Astrocyte (in vitro differentiated cells and primary cell): Measurements from ENCODE around the gene ABCC4. TPM values are rescaled to one million over a fixed set of nuclear protein-coding genes. Genes with fewer than 3 reads are reported as not detected.

Source experiments
- DNase-seq: peaks from one replicate; pipeline ENCODE4 v3.0.0-alpha.2; 2010; ENCODE audit warnings: low read depth
- FAIRE-seq: peaks from 2 replicates; lab custom pipeline; 2011; peaks lifted over from hg19 to GRCh38; lab: Jason Lieb, UNC
- H2AFZ ChIP-seq: 2 replicates; pipeline ENCODE4 v1.6.0; 2012; ENCODE audit warnings: low read depth, low read length, inconsistent platforms
- H3K27ac ChIP-seq: 2 replicates; pipeline ENCODE4 v1.5.1; 2011; ENCODE audit warnings: low read depth, low read length, inconsistent platforms
- H3K27me3 ChIP-seq: 2 replicates; pipeline ENCODE4 v1.6.0; 2011; ENCODE audit warnings: low read length, inconsistent platforms; ENCODE audit not compliant: insufficient read depth
- H3K36me3 ChIP-seq: 2 replicates; pipeline ENCODE4 v1.5.1; 2011; ENCODE audit warnings: low read length, inconsistent platforms; ENCODE audit not compliant: insufficient read depth
- H3K4me1 ChIP-seq: 2 replicates; pipeline ENCODE4 v1.5.1; 2011; ENCODE audit warnings: low read length, inconsistent platforms; ENCODE audit not compliant: insufficient read depth
- H3K4me2 ChIP-seq: 2 replicates; pipeline ENCODE4 v1.6.0; 2012; ENCODE audit warnings: low read length, inconsistent platforms
- H3K4me3 ChIP-seq: 2 replicates; pipeline ENCODE4 v1.5.1; 2011; ENCODE audit warnings: low read depth, mild to moderate bottlenecking, low read length, inconsistent platforms; ENCODE audit not compliant: insufficient read depth
- H3K79me2 ChIP-seq: 2 replicates; pipeline ENCODE4 v1.6.0; 2012; ENCODE audit warnings: mild to moderate bottlenecking, low read length, inconsistent platforms; ENCODE audit not compliant: insufficient read depth
- H3K9ac ChIP-seq: 2 replicates; pipeline ENCODE4 v1.6.0; 2012; ENCODE audit warnings: mild to moderate bottlenecking, low read length, inconsistent platforms
- H3K9me3 ChIP-seq: 2 replicates; pipeline ENCODE4 v1.5.1; 2012; ENCODE audit warnings: low read depth, mild to moderate bottlenecking, low read length, inconsistent platforms; ENCODE audit not compliant: insufficient read depth
- H4K20me1 ChIP-seq: 2 replicates; pipeline ENCODE4 v1.6.0; 2012; ENCODE audit warnings: low read length, inconsistent platforms; ENCODE audit not compliant: insufficient read depth
- H3K27ac Mint-ChIP-seq: one replicate; pipeline ENCODE4 v1.8.0; 2021; ENCODE audit warnings: mild to moderate bottlenecking, mixed read lengths; ENCODE audit not compliant: unreplicated experiment
- H3K27me3 Mint-ChIP-seq: one replicate; pipeline ENCODE4 v1.8.0; 2021; ENCODE audit warnings: low read depth, mixed read lengths; ENCODE audit not compliant: unreplicated experiment
- H3K36me3 Mint-ChIP-seq: one replicate; pipeline ENCODE4 v1.8.0; 2021; ENCODE audit warnings: low read depth, mixed read lengths; ENCODE audit not compliant: unreplicated experiment
- H3K4me1 Mint-ChIP-seq: one replicate; pipeline ENCODE4 v1.8.0; 2021; ENCODE audit warnings: low read depth, mixed read lengths; ENCODE audit not compliant: unreplicated experiment
- H3K4me3 Mint-ChIP-seq: one replicate; pipeline ENCODE4 v1.8.0; 2021; ENCODE audit warnings: mild to moderate bottlenecking, moderate library complexity, mixed read lengths; ENCODE audit not compliant: unreplicated experiment
- H3K9me3 Mint-ChIP-seq: one replicate; pipeline ENCODE4 v1.8.0; 2021; ENCODE audit warnings: mild to moderate bottlenecking, mixed read lengths; ENCODE audit not compliant: unreplicated experiment
- EZH2 ChIP-seq: IDR thresholded peaks from 2 replicates; pipeline ENCODE4 v1.6.1; 2012; ENCODE audit warnings: mild to moderate bottlenecking, low read length, inconsistent platforms; ENCODE audit not compliant: insufficient read depth
- total RNA-seq: library from RNA; stranded (reverse); gene quantifications from 2 replicates; pipeline ENCODE4 v1.2.1, GENCODE V29; 2021
- TF ChIP-seq, protein P1 (sequence below): IDR thresholded peaks from 2 replicates; pipeline ENCODE4 v1.5.1; 2011; ENCODE audit warnings: low read depth, mild to moderate bottlenecking, inconsistent platforms, low read length, moderate library complexity; ENCODE audit not compliant: insufficient read depth

ABCC4 gene
- total RNA-seq, 1 donor from 2014 or later: 15.6 TPM

DNA sequence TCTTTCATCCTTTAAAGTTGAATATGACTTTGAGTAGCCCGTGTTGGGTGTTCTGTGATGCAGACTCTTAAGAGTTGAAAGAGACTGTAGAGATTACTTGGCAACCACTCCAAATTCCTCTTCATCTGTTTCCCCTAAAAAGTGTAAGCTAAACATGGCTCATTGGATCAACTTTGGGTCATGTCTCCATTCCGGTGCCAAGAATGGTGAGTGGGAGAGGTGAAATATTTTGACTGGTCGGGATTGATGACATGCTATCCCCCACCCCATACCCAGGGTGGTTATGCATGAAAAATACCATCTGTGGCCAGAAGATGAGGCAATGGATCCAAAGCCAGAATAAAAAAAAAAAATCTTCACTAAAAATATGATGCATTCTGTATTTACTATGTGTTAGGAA lies 307.6 kb downstream of the ABCC4 start:
- no peak for FAIRE-seq
- Histone ChIP-seq H3K4me2 (no peak overlapping the region), H3K79me2 (no peaks in the 10 kb centered on the region), H3K27me3 (no peaks in the 10 kb centered on the region), H3K9ac (no peak overlapping the region), H3K27ac (no peak overlapping the region), H3K4me1 (no peaks in the 10 kb centered on the region), H3K4me3 (no peak overlapping the region), H3K36me3 (no peaks in the 10 kb centered on the region), H3K9me3 (no peaks in the 10 kb centered on the region), H4K20me1 (no peaks in the 10 kb centered on the region), H2AFZ (no peak overlapping the region)
- peak; percentile 47 for DNase-seq
- no peaks in the 10 kb centered on the region for H3K27me3 Mint-ChIP-seq
- H3K36me3 Mint-ChIP-seq: no peaks in the 10 kb centered on the region
- TF ChIP-seq, protein P1, sequence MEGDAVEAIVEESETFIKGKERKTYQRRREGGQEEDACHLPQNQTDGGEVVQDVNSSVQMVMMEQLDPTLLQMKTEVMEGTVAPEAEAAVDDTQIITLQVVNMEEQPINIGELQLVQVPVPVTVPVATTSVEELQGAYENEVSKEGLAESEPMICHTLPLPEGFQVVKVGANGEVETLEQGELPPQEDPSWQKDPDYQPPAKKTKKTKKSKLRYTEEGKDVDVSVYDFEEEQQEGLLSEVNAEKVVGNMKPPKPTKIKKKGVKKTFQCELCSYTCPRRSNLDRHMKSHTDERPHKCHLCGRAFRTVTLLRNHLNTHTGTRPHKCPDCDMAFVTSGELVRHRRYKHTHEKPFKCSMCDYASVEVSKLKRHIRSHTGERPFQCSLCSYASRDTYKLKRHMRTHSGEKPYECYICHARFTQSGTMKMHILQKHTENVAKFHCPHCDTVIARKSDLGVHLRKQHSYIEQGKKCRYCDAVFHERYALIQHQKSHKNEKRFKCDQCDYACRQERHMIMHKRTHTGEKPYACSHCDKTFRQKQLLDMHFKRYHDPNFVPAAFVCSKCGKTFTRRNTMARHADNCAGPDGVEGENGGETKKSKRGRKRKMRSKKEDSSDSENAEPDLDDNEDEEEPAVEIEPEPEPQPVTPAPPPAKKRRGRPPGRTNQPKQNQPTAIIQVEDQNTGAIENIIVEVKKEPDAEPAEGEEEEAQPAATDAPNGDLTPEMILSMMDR: no peak
- TF ChIP-seq EZH2: no peak
- no peak overlapping the region for H3K27ac Mint-ChIP-seq
- peaks cover 6% of the 10 kb centered on the region for H3K4me1 Mint-ChIP-seq
- peaks cover 3% of the 10 kb centered on the region for H3K9me3 Mint-ChIP-seq
- no peak overlapping the region for H3K4me3 Mint-ChIP-seq

DNA sequence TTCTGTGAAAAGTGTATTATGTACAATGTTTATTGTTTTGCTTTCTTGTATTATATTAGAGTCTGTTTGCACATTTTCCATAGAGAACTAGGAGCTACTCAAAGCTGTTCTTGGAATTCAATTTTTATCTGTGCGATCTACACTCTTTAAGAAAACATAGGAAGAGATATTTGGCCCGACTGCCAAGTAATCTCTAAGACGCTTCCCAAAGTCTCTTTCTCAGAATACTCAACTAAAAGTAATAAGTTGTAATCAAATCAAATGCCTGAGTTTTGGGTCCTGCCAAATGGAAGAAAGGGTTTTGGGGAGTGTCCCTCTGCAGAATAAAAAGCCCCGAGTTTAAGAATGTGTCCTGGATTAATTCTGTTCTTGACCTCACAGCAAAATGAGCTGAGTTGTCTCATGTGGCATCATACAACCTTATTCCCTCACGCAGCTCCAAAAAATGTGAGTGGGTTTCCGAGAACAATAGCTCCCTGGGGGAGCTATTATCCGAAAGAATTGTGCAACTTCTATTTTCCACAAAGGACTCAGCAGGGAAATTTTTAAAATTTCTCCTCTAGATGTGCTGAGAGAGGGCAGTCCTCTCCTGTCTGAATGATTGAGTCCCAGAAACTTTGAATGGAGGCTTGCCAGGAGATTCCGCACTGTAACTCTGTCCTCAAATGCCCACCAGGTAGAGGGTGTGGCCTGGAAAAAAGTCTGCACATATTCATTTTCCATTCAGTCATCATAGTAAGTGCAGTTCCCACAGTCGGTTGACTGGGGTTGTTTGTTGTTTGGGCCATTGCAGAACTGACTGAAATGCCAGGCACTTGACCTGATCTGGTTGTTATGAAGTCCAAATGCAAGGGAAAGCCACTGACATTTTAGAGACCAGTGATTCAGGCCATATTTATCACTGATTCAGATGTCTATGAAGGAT lies 309.0 kb downstream of the ABCC4 start:
- no peak overlapping the region for H3K9ac ChIP-seq
- no peak for TF ChIP-seq EZH2
- TF ChIP-seq, protein P1: no peak
- no peak overlapping the region for H3K4me3 ChIP-seq
- no peak overlapping the region for H3K27ac ChIP-seq
- Mint-ChIP-seq H3K4me1 (no peaks in the 10 kb centered on the region), H3K27me3 (no peaks in the 10 kb centered on the region), H3K27ac (no peak overlapping the region), H3K36me3 (no peaks in the 10 kb centered on the region), H3K4me3 (no peak overlapping the region), H3K9me3 (peaks cover 3% of the 10 kb centered on the region)
- H2AFZ ChIP-seq: no peak overlapping the region
- H3K79me2 ChIP-seq: no peaks in the 10 kb centered on the region
- no peak overlapping the region for H3K4me2 ChIP-seq
- FAIRE-seq (no peak), DNase-seq (no peak)
- no peaks in the 10 kb centered on the region for H3K9me3 ChIP-seq
- no peaks in the 10 kb centered on the region for H3K4me1 ChIP-seq
- H3K36me3 ChIP-seq: no peaks in the 10 kb centered on the region
- no peaks in the 10 kb centered on the region for H3K27me3 ChIP-seq
- H4K20me1 ChIP-seq: no peaks in the 10 kb centered on the region

DNA sequence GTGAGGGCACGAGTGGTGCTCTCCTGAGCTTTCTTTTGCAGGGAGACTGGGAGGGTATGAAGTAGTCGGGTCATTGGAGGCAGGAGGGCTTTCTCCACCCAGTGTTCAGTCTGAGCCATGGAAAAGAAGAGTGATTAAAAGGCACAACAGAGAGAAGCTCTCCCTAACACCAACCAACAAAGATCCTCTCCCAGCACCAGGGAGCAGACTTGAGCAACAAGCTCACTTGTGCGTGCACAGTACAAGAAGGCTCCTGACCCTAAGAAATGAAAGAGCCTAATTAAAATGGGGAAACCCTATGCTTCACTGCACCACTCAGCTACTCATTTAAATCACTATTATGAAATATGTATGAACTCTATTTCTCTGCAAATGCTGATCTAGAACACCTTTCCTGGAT lies 312.6 kb downstream of the ABCC4 start:
- Mint-ChIP-seq H3K9me3 (peaks cover 3% of the 10 kb centered on the region), H3K36me3 (no peaks in the 10 kb centered on the region), H3K27ac (no peak overlapping the region), H3K27me3 (no peaks in the 10 kb centered on the region), H3K4me1 (peaks cover 4% of the 10 kb centered on the region), H3K4me3 (no peak overlapping the region)
- Histone ChIP-seq H3K4me1 (no peaks in the 10 kb centered on the region), H3K36me3 (no peaks in the 10 kb centered on the region), H3K27me3 (no peaks in the 10 kb centered on the region), H2AFZ (no peak overlapping the region), H3K79me2 (no peaks in the 10 kb centered on the region), H3K4me3 (no peak overlapping the region), H3K9ac (no peak overlapping the region), H4K20me1 (no peaks in the 10 kb centered on the region), H3K9me3 (no peaks in the 10 kb centered on the region), H3K27ac (no peak overlapping the region), H3K4me2 (no peak overlapping the region)
- TF ChIP-seq, protein P1: no peak
- no peak for TF ChIP-seq EZH2
- no peak for FAIRE-seq
- no peak for DNase-seq
